Measurements from ENCODE around the gene PATJ.

GRCh38 chr1:62207187-62207586 is 464.9 kb downstream of the PATJ start:
- TF ChIP-seq CTCF (IDR thresholded peaks at IDR 0.05) (no peak), POLR2A (IDR thresholded peaks at IDR 0.05) (no peak), POLR2AphosphoS5 (IDR thresholded peaks at IDR 0.05) (no peak), EP300 (IDR thresholded peaks at IDR 0.05) (no peak)
